AG04450 (cell line): ENCODE measurements around the gene MID1. TPM values are rescaled to one million over a fixed set of nuclear protein-coding genes. Genes with fewer than 3 reads are reported as not detected.

ENCODE experiments used
- CTCF ChIA-PET: fragments of 300-600, 350-600 bp; formaldehyde crosslinking; extraction: SDS; loops from one replicate; lab custom pipeline; 2022; ENCODE audit warnings: antibody characterized with exemption, inconsistent platforms; lab: Charles Lee
- POLR2A ChIA-PET: fragments of 350-600 bp; formaldehyde crosslinking; extraction: SDS; loops from one replicate; lab custom pipeline; 2021; ENCODE audit warnings: antibody characterized with exemption, inconsistent platforms; lab: Yijun Ruan, JAX
- DNase-seq: peaks from one replicate; pipeline ENCODE4 v3.0.0-alpha.2; 2011; ENCODE audit warnings: low read depth, low spot score
- H3K27ac ChIP-seq: one replicate; pipeline ENCODE4 v1.5.1; 2012; ENCODE audit warnings: low read depth, low read length, control low read depth
- H3K27me3 ChIP-seq: one replicate; pipeline ENCODE4 v1.6.0; 2012; ENCODE audit warnings: low read length; ENCODE audit not compliant: control insufficient read depth, insufficient read depth
- H3K4me3 ChIP-seq: 2 replicates; pipeline ENCODE4 v1.5.1; 2011; ENCODE audit warnings: mild to moderate bottlenecking, low read depth, low read length, control low read depth
- H3K9me3 ChIP-seq: 2 replicates; pipeline ENCODE4 v1.5.1; 2012; ENCODE audit warnings: low read length; ENCODE audit not compliant: control insufficient read depth, insufficient read depth
- CTCF ChIP-seq: IDR thresholded peaks from 2 replicates; pipeline ENCODE4 v1.5.1; 2011; ENCODE audit warnings: low read depth, low read length, control low read depth, inconsistent platforms
- polyA plus RNA-seq: library from polyadenylated mRNA; depleted of rRNA; stranded (reverse); fragments of >200 nt; gene quantifications from 2 replicates; pipeline ENCODE4 v1.2.3, GENCODE V29; 2011

MID1 gene
- polyA plus RNA-seq, 1 experiment = 37.5 TPM

DNA sequence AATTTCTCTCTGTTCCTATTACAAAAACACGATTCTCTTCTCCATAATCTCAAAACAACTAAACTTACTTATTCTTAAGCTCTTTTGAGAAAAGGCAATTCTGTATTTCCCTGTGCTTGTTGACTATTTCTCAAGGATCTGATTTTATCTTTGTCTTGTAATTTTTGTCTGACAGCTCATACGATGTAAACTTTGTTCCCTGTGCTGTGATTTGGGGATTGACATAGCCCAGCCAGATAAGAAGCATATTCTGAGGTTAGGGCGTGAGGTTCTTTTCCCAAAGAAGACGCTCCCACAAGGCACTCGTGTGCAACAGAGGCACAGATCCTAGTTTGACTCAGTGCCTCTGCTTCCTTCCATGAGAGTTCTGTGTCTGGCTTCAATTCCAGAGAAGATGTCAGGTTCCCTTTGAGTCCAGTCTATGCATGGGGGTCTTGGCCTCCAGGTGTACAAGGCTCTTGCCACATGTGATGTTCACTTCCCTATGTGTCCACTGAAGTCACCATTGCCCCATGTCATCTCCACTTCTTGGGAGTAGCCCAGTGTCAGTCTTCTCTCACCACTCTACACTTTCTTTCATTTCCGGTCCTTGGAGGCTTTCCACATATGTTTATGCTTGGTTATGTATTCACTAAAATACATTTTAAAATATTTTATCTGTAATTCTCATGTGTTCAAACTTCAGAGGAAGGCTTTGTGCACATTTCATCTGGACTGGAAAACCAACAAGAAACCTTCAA, 94.8 kb downstream of the MID1 start:
- TF ChIP-seq CTCF = no peak
- Histone ChIP-seq H3K27ac (no peak overlapping the region), H3K9me3 (no peaks in the 10 kb centered on the region), H3K27me3 (no peaks in the 10 kb centered on the region), H3K4me3 (no peak overlapping the region)
- POLR2A ChIA-PET = no interaction called here
- CTCF ChIA-PET = no interaction called here
- DNase-seq = no peak

DNA sequence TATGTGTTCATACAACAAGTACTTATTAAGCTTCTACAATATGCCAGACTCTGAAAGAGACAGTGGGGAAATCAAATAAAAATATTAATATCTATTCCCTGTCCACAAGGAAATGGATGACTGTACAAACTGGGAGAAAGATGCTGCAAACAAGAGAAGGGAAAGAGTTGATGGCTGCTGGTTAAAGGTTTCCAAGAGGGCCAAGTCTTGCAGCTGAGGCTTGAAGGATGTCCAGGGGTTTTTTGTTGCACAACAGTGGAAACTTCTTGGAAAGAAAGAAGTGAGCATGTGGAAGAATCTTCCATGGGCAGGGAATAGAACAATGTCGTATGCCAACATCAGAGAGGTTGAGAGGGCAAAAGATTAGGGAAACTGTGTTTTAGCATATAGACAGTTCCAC, 95.8 kb downstream of the MID1 start:
- DNase-seq = no peak
- Histone ChIP-seq H3K27ac (no peak overlapping the region), H3K9me3 (no peaks in the 10 kb centered on the region), H3K4me3 (no peak overlapping the region), H3K27me3 (no peaks in the 10 kb centered on the region)
- no peak for TF ChIP-seq CTCF
- ChIA-PET POLR2A (no interaction called here), CTCF (no interaction called here)

DNA sequence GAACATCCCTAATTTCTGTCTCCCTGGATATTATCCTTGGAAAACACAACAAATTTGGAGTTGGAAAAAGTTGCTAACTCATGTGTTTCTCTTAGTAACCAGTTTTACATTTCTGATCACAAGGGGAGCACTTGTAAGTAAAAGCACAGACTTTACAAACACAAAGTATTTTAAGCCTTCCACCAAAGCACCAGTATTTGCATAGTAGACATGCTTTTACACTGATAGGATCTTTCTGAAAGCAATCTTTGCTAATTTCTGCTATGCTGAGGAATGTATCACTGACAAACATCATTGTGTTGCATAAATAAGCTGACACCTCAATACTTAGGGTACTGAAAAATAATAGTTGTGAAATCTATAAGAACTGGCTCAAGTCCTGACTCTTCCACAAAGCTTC, 100.6 kb downstream of the MID1 start:
- no peak overlapping the region for H3K27ac ChIP-seq
- CTCF ChIA-PET = interaction anchor here (1.1 kb wide), 1 partner anchor 330 kb away, joined by 3 read pairs; no protein-coding TSS in a partner anchor

DNA sequence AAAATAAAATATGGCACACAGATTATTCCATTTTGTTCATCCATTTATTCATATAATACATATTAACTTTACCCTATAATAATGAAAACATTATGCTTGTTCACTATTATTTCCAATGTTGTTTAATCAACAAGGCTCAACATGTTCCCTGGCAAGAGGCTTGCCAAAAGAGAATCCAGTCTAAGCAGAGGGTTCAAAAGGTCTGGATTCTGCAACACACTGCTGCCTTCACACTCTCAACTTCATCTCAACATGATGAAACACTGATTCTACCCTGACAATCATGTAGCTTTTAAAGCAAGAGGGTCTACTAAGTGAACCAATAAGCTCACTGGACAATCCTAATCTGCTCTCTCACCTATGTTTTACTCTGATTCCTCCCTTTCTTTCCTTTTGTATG, 101.1 kb downstream of the MID1 start:
- no peak for DNase-seq
- ChIA-PET CTCF (no interaction called here), POLR2A (no interaction called here)
- H3K27ac ChIP-seq = no peak overlapping the region
- H3K9me3 ChIP-seq = no peaks in the 10 kb centered on the region
- no peak overlapping the region for H3K4me3 ChIP-seq
- TF ChIP-seq CTCF = no peak
- H3K27me3 ChIP-seq = no peaks in the 10 kb centered on the region

More for the DNA sequence above, 100.6 kb downstream of the MID1 start:
- TF ChIP-seq CTCF = no peak
- H3K9me3 ChIP-seq = no peaks in the 10 kb centered on the region
- H3K4me3 ChIP-seq = no peak overlapping the region
- no peak for DNase-seq
- POLR2A ChIA-PET = no interaction called here
- H3K27me3 ChIP-seq = no peaks in the 10 kb centered on the region

DNA sequence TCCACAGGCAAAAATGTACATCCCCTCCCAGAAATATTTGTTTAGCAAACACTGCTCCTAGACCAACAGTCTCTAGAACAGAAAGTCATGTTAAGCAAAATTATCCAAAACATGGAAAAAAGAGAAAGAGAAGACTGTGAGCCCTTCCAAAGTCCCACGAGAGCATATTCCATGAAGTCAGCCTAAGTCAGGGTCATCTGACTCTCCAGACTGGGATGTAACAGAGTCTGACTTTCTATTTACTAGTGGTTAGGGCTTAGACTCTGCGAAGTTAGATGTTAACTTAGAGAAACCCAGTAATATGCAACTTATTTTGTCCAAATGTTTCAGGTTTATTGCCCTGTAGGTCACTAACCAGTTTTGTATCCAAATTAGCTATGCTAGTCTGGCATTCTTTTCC, 102.3 kb downstream of the MID1 start:
- Histone ChIP-seq H3K27ac (no peak overlapping the region), H3K9me3 (no peaks in the 10 kb centered on the region), H3K4me3 (no peak overlapping the region), H3K27me3 (no peaks in the 10 kb centered on the region)
- no peak for DNase-seq
- ChIA-PET POLR2A (no interaction called here), CTCF (no interaction called here)
- no peak for TF ChIP-seq CTCF
